ENCODE results near the gene SRPX2.

SRPX2 gene

GRCh38 chrX:100645106-100645505 is 1.1 kb downstream of the SRPX2 start:
- no peak for DNase-seq (ENCODE audit: low read depth, low spot score)
- TF ChIP-seq EZH2 (IDR thresholded peaks at IDR 0.05) (no peak), FOXP2 (optimal IDR thresholded peaks at IDR 0.05; ENCODE audit: control extremely low read depth, extremely low read length, insufficient read depth) (no peak)
- no peaks in the 10 kb centered on the region for H3K36me3 ChIP-seq (ENCODE audit: insufficient read depth, low read length)
- H3K9ac ChIP-seq (ENCODE audit: insufficient read length), result no peak overlapping the region
- H3K27ac ChIP-seq, result no peak overlapping the region
- no peak overlapping the region for H3K4me3 ChIP-seq
- H3K9me3 ChIP-seq (ENCODE audit: low read depth, low read length), result no peaks in the 10 kb centered on the region

DNA sequence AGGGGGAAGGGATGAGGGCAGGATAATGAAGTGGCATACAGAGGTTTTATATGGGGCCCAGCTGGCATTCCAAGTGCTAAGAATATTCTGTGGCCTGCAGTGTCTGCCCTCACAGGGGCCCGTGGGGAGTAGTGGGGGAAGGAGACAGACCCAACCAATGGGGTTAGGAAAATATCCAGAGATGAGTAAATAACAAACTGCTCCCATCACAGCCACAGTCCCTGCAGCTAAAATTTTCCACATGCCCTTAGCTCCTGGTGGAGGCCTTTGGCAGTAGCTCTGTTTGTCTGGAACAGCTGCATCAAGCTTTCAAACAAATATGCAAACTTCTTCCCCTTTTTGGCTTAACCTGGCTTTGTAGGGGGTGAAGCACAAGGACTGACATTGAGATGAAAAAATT is 3.1 kb downstream of the SRPX2 start:
- no peak for TF ChIP-seq POLR2AphosphoS5 (IDR thresholded peaks at IDR 0.05; ENCODE audit: borderline replicate concordance, low read depth, low read length)
- no peak for TF ChIP-seq EZH2 (IDR thresholded peaks at IDR 0.05)
- no peak for TF ChIP-seq FOXP2 (optimal IDR thresholded peaks at IDR 0.05; ENCODE audit: control extremely low read depth, extremely low read length, insufficient read depth)
- no peak overlapping the region for H3K27ac ChIP-seq
- no peak for DNase-seq (ENCODE audit: low read depth, low spot score)

DNA sequence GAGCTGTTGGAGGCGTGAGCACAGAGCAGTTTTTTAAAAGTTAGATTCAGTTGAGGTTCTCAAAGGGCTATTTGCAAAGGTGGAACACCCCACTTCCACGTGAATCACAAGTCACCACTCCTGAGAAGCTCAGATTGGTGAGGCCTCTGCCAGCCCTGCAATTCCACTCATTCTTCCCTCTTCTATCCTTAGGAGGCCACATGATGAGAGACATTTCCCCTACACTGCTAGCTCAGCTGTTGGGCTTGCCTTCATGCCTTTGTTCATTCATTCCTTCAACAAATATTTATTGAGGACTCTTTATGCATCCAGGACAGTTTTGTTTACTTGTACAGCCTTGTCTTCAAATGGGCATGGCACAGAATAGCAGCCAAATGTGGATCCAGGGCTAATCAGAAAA is 3.7 kb downstream of the SRPX2 start:
- H3K9ac ChIP-seq (ENCODE audit: insufficient read length), result no peak overlapping the region
- no peak overlapping the region for H3K4me3 ChIP-seq
- TF ChIP-seq POLR2AphosphoS5 (IDR thresholded peaks at IDR 0.05; ENCODE audit: borderline replicate concordance, low read depth, low read length), result no peak
- TF ChIP-seq EZH2 (IDR thresholded peaks at IDR 0.05), result no peak
- no peak for TF ChIP-seq FOXP2 (optimal IDR thresholded peaks at IDR 0.05; ENCODE audit: control extremely low read depth, extremely low read length, insufficient read depth)
- DNase-seq (ENCODE audit: low read depth, low spot score), result no peak
- H3K36me3 ChIP-seq (ENCODE audit: insufficient read depth, low read length), result no peaks in the 10 kb centered on the region
- no peak overlapping the region for H3K27ac ChIP-seq
- H3K9me3 ChIP-seq (ENCODE audit: low read depth, low read length), result no peaks in the 10 kb centered on the region

More for the DNA sequence above, 3.1 kb downstream of the SRPX2 start:
- Histone ChIP-seq H3K9me3 (ENCODE audit: low read depth, low read length) (no peaks in the 10 kb centered on the region), H3K36me3 (ENCODE audit: insufficient read depth, low read length) (no peaks in the 10 kb centered on the region), H3K4me3 (no peak overlapping the region), H3K9ac (ENCODE audit: insufficient read length) (no peak overlapping the region)

GRCh38 chrX:100648458-100649417 is 4.7 kb downstream of the SRPX2 start:
- Histone ChIP-seq H3K4me3 (peak overlapping the region; percentile 16), H3K9ac (ENCODE audit: insufficient read length) (no peak overlapping the region), H3K9me3 (ENCODE audit: low read depth, low read length) (no peaks in the 10 kb centered on the region), H3K36me3 (ENCODE audit: insufficient read depth, low read length) (no peaks in the 10 kb centered on the region), H3K27ac (peak overlapping the region; percentile 85)
- DNase-seq (ENCODE audit: low read depth, low spot score), result no peak
- TF ChIP-seq FOXP2 (optimal IDR thresholded peaks at IDR 0.05; ENCODE audit: control extremely low read depth, extremely low read length, insufficient read depth) (no peak), EZH2 (IDR thresholded peaks at IDR 0.05) (no peak), POLR2AphosphoS5 (IDR thresholded peaks at IDR 0.05; ENCODE audit: borderline replicate concordance, low read depth, low read length) (no peak)

GRCh38 chrX:100649550-100650356 is 5.8 kb downstream of the SRPX2 start:
- peak; percentile 66 for DNase-seq (ENCODE audit: low read depth, low spot score)
- H3K9ac ChIP-seq (ENCODE audit: insufficient read length), result no peak overlapping the region
- H3K27ac ChIP-seq, result peak overlapping the region; percentile 85

GRCh38 chrX:100650841-100651240 is 6.8 kb downstream of the SRPX2 start:
- no peaks in the 10 kb centered on the region for H3K9me3 ChIP-seq (ENCODE audit: low read depth, low read length)
- no peak overlapping the region for H3K9ac ChIP-seq (ENCODE audit: insufficient read length)
- no peak overlapping the region for H3K4me3 ChIP-seq
- H3K36me3 ChIP-seq (ENCODE audit: insufficient read depth, low read length), result no peaks in the 10 kb centered on the region
- no peak for DNase-seq (ENCODE audit: low read depth, low spot score)
- no peak for TF ChIP-seq EZH2 (IDR thresholded peaks at IDR 0.05)
- no peak overlapping the region for H3K27ac ChIP-seq

More at GRCh38 chrX:100649550-100650356, 5.8 kb downstream of the SRPX2 start:
- no peaks in the 10 kb centered on the region for H3K36me3 ChIP-seq (ENCODE audit: insufficient read depth, low read length)
- TF ChIP-seq FOXP2 (optimal IDR thresholded peaks at IDR 0.05; ENCODE audit: control extremely low read depth, extremely low read length, insufficient read depth) (no peak), POLR2AphosphoS5 (IDR thresholded peaks at IDR 0.05; ENCODE audit: borderline replicate concordance, low read depth, low read length) (no peak), EZH2 (IDR thresholded peaks at IDR 0.05) (no peak)
- H3K9me3 ChIP-seq (ENCODE audit: low read depth, low read length), result no peaks in the 10 kb centered on the region
- H3K4me3 ChIP-seq, result peak overlapping the region; percentile 16

DNA sequence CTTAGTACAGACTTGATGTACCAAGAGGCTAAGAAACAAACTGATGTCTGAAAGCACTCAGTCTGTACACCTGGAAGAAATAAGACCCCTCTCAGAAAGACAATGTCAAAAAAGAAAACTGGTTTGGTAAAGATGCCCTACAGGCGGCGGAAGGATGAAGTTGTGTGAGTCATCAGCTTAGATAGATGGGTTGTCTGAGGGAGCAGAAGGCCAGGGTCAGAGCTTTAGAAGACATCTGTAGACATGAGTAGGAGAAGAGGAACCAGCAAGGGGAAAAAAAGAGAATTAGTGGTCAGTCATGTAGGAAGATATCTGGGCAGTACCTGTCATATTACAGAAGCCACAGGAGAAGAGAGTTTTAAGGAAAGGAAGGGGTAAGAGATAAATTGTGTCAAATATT is 8.3 kb downstream of the SRPX2 start:
- Histone ChIP-seq H3K9ac (ENCODE audit: insufficient read length) (no peak overlapping the region), H3K27ac (no peak overlapping the region), H3K36me3 (ENCODE audit: insufficient read depth, low read length) (no peaks in the 10 kb centered on the region), H3K4me3 (no peak overlapping the region), H3K9me3 (ENCODE audit: low read depth, low read length) (no peaks in the 10 kb centered on the region)
- TF ChIP-seq POLR2AphosphoS5 (IDR thresholded peaks at IDR 0.05; ENCODE audit: borderline replicate concordance, low read depth, low read length) (no peak), EZH2 (IDR thresholded peaks at IDR 0.05) (no peak), FOXP2 (optimal IDR thresholded peaks at IDR 0.05; ENCODE audit: control extremely low read depth, extremely low read length, insufficient read depth) (no peak)
- DNase-seq (ENCODE audit: low read depth, low spot score), result no peak

GRCh38 chrX:100654261-100654660 is 10.3 kb downstream of the SRPX2 start:
- Histone ChIP-seq H3K4me3 (no peak overlapping the region), H3K9me3 (ENCODE audit: low read depth, low read length) (no peaks in the 10 kb centered on the region), H3K9ac (ENCODE audit: insufficient read length) (no peak overlapping the region), H3K27ac (no peak overlapping the region), H3K36me3 (ENCODE audit: insufficient read depth, low read length) (no peaks in the 10 kb centered on the region)
- no peak for TF ChIP-seq EZH2 (IDR thresholded peaks at IDR 0.05)
- no peak for TF ChIP-seq FOXP2 (optimal IDR thresholded peaks at IDR 0.05; ENCODE audit: control extremely low read depth, extremely low read length, insufficient read depth)
- no peak for TF ChIP-seq POLR2AphosphoS5 (IDR thresholded peaks at IDR 0.05; ENCODE audit: borderline replicate concordance, low read depth, low read length)
- DNase-seq (ENCODE audit: low read depth, low spot score), result no peak

Data from SK-N-MC (cell line).